Measurements from ENCODE around the gene ADORA2A. TPM values are rescaled to one million over a fixed set of nuclear protein-coding genes. Genes with fewer than 3 reads are reported as not detected.
"Not testable (repeated sequence)": the region's sequence is repeated elsewhere in the genome, so short reads cannot be mapped to it uniquely, and the experiment has no call there.

ADORA2A gene
- total RNA-seq, 1 experiment from 2014 or later: 3.6 TPM

DNA sequence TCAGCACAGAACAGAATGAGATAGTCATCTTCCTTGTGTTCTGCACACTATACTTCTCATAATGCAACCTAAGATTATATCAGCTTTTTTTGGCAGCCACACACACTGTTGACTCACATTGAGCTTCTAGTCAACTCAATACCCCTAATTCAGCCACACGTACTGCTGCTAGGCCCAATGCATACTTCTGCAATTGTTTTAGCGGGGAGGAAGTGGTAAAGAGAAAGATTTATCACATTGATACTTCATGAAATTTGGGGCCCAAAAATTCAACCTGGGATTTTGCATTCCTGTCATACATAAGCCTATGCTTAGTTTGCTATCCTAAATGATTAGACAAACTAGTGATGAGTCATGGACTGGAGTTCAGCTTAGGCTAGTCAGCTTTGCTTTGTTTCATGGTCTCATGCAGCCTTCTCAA lies 59.1 kb downstream of the ADORA2A start (continued):
- no peak for TF ChIP-seq SP1 (IDR thresholded peaks at IDR 0.05; ENCODE audit: low read depth)
- TF ChIP-seq SIN3A (IDR thresholded peaks at IDR 0.05; ENCODE audit: low read depth): no peak
- TF ChIP-seq RAD21 (IDR thresholded peaks at IDR 0.05; ENCODE audit: low read depth): no peak
- TF ChIP-seq ZNF274 (IDR thresholded peaks at IDR 0.05; ENCODE audit: low read depth, low read length): no peak
- TF ChIP-seq, protein P1, sequence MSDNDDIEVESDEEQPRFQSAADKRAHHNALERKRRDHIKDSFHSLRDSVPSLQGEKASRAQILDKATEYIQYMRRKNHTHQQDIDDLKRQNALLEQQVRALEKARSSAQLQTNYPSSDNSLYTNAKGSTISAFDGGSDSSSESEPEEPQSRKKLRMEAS (IDR thresholded peaks at IDR 0.05): no peak
- no peak for TF ChIP-seq CBX3 (IDR thresholded peaks at IDR 0.05; ENCODE audit: low read depth)
- no peak for TF ChIP-seq ELF1 (IDR thresholded peaks at IDR 0.05; ENCODE audit: borderline replicate concordance, low read depth)

DNA sequence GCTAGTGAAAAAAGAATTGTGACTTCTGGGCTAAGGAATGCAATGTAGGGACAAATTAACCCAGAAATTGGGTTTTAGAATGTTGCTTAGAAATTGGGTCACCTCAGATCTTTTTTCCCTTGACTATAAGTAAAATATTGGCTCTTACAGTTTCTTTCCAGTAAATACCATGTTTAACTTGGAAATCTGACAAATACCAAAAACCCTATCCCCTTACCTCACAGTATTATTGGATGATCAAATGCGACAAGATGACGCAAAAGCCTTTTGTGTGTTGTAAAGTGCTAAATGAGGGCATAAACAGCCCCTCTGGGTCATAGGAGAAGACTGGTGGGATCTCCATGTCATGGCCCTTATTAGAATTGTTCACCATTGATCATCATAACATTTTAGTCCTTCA lies 61.6 kb downstream of the ADORA2A start:
- no peak overlapping the region for H3K4me3 ChIP-seq (replicated peaks in 1 of 2; ENCODE audit: low read depth in 1 of 2, low read length in 2 of 2)
- H3K79me2 ChIP-seq (ENCODE audit: insufficient read depth, low read length): no peaks in the 10 kb centered on the region
- no peak overlapping the region for H2AFZ ChIP-seq (ENCODE audit: low read depth, low read length, poor library complexity, severe bottlenecking)
- no peaks in the 10 kb centered on the region for H3K9me2 ChIP-seq (ENCODE audit: insufficient read depth)
- BruUV-seq (replicated peaks): no TSS peak
- peaks cover 3 to 6% of the 10 kb centered on the region in 2 experiments; a peak in 1 of 4 replicates for H3K4me1 ChIP-seq (ENCODE audit: control insufficient read depth in 1 of 2, insufficient read depth in 2 of 2, low read length in 2 of 2)
- ChIA-PET CTCF (interaction anchor here (0.6 kb wide), 1 partner anchor 14 kb away, joined by 3 read pairs; no protein-coding TSS in a partner anchor), POLR2A (no interaction called here), RAD21 (ENCODE audit: low non-redundant PET in 1 of 2, low total read pairs in 2 of 2, uncharacterized antibody in 2 of 2, unreplicated experiment in 2 of 2) (no interaction called here)
- no peaks in the 10 kb centered on the region for H4K20me1 ChIP-seq (ENCODE audit: insufficient read depth)
- H3K9ac ChIP-seq (ENCODE audit: low read length): no peak overlapping the region
- no peak overlapping the region for H3K4me2 ChIP-seq (ENCODE audit: low read length)
- intact Hi-C loops (cut with micrococcal nuclease): no loop called here
- H3K27ac ChIP-seq (ENCODE audit: low read depth, low read length): no peak overlapping the region
- no peaks in the 10 kb centered on the region for H3K27me3 ChIP-seq (ENCODE audit: insufficient read depth, low read length)
- DNase-seq (ENCODE audit: low read depth, low spot score) (no peak), ATAC-seq (no peak)
- H3K9me3 ChIP-seq (ENCODE audit: control insufficient read depth in 1 of 2, insufficient read depth in 1 of 2, low read depth in 1 of 2, low read length in 2 of 2): no peaks in the 10 kb centered on the region
- H3K36me3 ChIP-seq (ENCODE audit: control insufficient read depth in 1 of 2, insufficient read depth in 2 of 2, low read length in 2 of 2): no peaks in the 10 kb centered on the region
- no peak for TF ChIP-seq SIN3A (IDR thresholded peaks at IDR 0.05; ENCODE audit: low read depth)
- TF ChIP-seq, protein P2, sequence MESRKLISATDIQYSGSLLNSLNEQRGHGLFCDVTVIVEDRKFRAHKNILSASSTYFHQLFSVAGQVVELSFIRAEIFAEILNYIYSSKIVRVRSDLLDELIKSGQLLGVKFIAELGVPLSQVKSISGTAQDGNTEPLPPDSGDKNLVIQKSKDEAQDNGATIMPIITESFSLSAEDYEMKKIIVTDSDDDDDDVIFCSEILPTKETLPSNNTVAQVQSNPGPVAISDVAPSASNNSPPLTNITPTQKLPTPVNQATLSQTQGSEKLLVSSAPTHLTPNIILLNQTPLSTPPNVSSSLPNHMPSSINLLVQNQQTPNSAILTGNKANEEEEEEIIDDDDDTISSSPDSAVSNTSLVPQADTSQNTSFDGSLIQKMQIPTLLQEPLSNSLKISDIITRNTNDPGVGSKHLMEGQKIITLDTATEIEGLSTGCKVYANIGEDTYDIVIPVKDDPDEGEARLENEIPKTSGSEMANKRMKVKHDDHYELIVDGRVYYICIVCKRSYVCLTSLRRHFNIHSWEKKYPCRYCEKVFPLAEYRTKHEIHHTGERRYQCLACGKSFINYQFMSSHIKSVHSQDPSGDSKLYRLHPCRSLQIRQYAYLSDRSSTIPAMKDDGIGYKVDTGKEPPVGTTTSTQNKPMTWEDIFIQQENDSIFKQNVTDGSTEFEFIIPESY (IDR thresholded peaks at IDR 0.05; ENCODE audit: extremely low read depth, insufficient replicate concordance, low read length): no peak
- TF ChIP-seq EZH2 (IDR thresholded peaks at IDR 0.05): no peak
- no peak for TF ChIP-seq JUND (IDR thresholded peaks at IDR 0.05)

DNA sequence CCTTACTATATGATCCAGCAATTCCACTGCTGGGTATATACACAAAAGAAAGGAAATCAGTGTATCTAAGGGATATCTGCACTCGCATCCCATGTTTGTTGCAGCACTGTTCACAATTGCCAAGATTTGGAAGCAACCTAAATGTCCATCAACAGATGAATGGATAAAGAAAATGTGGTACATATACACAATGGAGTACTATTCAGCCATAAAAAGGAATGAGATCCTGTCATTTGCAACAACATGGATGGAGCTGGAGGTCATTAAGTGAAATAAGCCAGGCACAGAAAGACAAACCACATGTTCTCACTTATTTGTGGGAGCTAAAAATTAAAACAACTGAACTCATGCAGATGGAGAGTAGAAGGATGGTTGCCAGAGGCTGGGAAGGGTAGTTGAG lies 62.0 kb downstream of the ADORA2A start:
- H3K4me3 ChIP-seq (replicated peaks in 1 of 2; ENCODE audit: low read depth in 1 of 2, low read length in 2 of 2); H3K9me2 ChIP-seq (ENCODE audit: insufficient read depth); H2AFZ ChIP-seq (ENCODE audit: low read depth, low read length, poor library complexity, severe bottlenecking); H3K27me3 ChIP-seq (ENCODE audit: insufficient read depth, low read length); H3K79me2 ChIP-seq (ENCODE audit: insufficient read depth, low read length); H3K27ac ChIP-seq (ENCODE audit: low read depth, low read length); H3K4me1 ChIP-seq (ENCODE audit: control insufficient read depth in 1 of 2, insufficient read depth in 2 of 2, low read length in 2 of 2); RAD21 ChIA-PET (ENCODE audit: low non-redundant PET in 1 of 2, low total read pairs in 2 of 2, uncharacterized antibody in 2 of 2, unreplicated experiment in 2 of 2); H3K9me3 ChIP-seq (ENCODE audit: control insufficient read depth in 1 of 2, insufficient read depth in 1 of 2, low read depth in 1 of 2, low read length in 2 of 2); POLR2A ChIA-PET; intact Hi-C loops (cut with micrococcal nuclease); H3K9ac ChIP-seq (ENCODE audit: low read length); CTCF ChIA-PET; H3K36me3 ChIP-seq (ENCODE audit: control insufficient read depth in 1 of 2, insufficient read depth in 2 of 2, low read length in 2 of 2); BruUV-seq (replicated peaks); ATAC-seq; H3K4me2 ChIP-seq (ENCODE audit: low read length); DNase-seq (ENCODE audit: low read depth, low spot score); H4K20me1 ChIP-seq (ENCODE audit: insufficient read depth): not testable (repeated sequence)
